PC-9 (cell line): ENCODE data around the gene FAM161B.

Experiments used
- EZH2 ChIP-seq: fragments of 200-600 bp; sonication (generic); IDR thresholded peaks from 2 replicates; pipeline ENCODE4 v1.8.0; 2017; ENCODE audit warnings: antibody characterized with exemption, low read depth
- TF ChIP-seq, protein P1 (sequence below): fragments of 200-600 bp; sonication (generic); conservative IDR thresholded peaks from 2 replicates; pipeline ENCODE4 v1.6.1; 2017; ENCODE audit warnings: mixed run types, antibody characterized with exemption, mild to moderate bottlenecking, moderate library complexity

DNA sequence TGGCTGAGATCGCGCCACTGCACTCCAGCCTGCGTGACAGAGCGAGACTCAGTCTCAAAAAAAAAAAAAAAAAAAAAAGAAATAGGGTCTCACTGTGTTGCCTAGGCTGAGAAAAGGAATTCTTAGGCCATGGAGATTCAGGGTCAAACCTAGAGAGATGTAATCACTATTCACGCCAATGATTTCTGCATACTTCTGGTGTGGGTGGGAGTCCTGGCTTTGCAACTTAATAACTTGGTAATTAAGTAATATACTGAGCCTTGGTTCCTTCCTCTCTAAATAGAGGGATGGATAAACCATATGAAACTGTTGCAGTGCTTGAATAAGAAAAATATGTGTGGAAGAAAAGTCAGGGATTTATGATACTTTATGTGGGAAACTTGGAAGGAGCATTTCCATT, 60.5 kb downstream of the FAM161B start:
- TF ChIP-seq, protein P1, sequence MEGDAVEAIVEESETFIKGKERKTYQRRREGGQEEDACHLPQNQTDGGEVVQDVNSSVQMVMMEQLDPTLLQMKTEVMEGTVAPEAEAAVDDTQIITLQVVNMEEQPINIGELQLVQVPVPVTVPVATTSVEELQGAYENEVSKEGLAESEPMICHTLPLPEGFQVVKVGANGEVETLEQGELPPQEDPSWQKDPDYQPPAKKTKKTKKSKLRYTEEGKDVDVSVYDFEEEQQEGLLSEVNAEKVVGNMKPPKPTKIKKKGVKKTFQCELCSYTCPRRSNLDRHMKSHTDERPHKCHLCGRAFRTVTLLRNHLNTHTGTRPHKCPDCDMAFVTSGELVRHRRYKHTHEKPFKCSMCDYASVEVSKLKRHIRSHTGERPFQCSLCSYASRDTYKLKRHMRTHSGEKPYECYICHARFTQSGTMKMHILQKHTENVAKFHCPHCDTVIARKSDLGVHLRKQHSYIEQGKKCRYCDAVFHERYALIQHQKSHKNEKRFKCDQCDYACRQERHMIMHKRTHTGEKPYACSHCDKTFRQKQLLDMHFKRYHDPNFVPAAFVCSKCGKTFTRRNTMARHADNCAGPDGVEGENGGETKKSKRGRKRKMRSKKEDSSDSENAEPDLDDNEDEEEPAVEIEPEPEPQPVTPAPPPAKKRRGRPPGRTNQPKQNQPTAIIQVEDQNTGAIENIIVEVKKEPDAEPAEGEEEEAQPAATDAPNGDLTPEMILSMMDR = no peak
- TF ChIP-seq EZH2 = no peak
